HepG2 (cell line): Measurements from ENCODE around the gene NDUFB6. TPM values are rescaled to one million over a fixed set of nuclear protein-coding genes. Genes with fewer than 3 reads are reported as not detected.

ENCODE experiments used
- KIAA2018 ChIP-seq: sonication (generic); formaldehyde crosslinking; IDR thresholded peaks from 2 replicates; pipeline ENCODE4 v1.5.0; 2020; ENCODE audit warnings: mild to moderate bottlenecking, missing genetic modification reagents, borderline replicate concordance
- KLF12 ChIP-seq: sonication (generic); formaldehyde crosslinking; IDR thresholded peaks from 2 replicates; pipeline ENCODE4 v1.4.0; 2020; ENCODE audit warnings: missing genetic modification reagents, borderline replicate concordance
- NFE2L2 ChIP-seq: fragments of 150-350 bp; IDR thresholded peaks from 2 replicates; pipeline ENCODE4 v1.6.1; 2014; ENCODE audit warnings: low read length
- TSC22D2 ChIP-seq: sonication (generic); formaldehyde crosslinking; IDR thresholded peaks from 2 replicates; pipeline ENCODE4 v1.5.1; 2020; ENCODE audit warnings: missing genetic modification reagents, mild to moderate bottlenecking, borderline replicate concordance
- ZNF263 ChIP-seq: sonication (generic); formaldehyde crosslinking; IDR thresholded peaks from 2 replicates; pipeline ENCODE4 v1.4.0; 2020; ENCODE audit warnings: missing genetic modification reagents
- ZNF318 ChIP-seq: sonication (generic); formaldehyde crosslinking; IDR thresholded peaks from 2 replicates; pipeline ENCODE4 v1.4.0; 2020; ENCODE audit warnings: mild to moderate bottlenecking, missing genetic modification reagents
- ZNF597 ChIP-seq: sonication (generic); formaldehyde crosslinking; IDR thresholded peaks from 2 replicates; pipeline ENCODE4 v1.5.0; 2020; ENCODE audit warnings: missing genetic modification reagents
- polyA plus RNA-seq, 8 experiments: library from polyadenylated mRNA; depleted of rRNA in 3 of 8; stranded (reverse) in 7 of 8; unstranded in 1 of 8; fragments of >200 nt; fragmentation: Illumina TruSeq in 4 of 8; extraction: Trizol in 4 of 8; gene quantifications; 2 replicates each; pipeline versions ENCODE4 v1.2.1 to v1.2.3, GENCODE V29; 2011 to 2016; ENCODE audit warnings: low read depth in 4 of 8, missing spikeins in 1 of 8, mixed read lengths in 1 of 8; ENCODE audit not compliant: insufficient read depth in 1 of 8
- total RNA-seq, 5 experiments: library from RNA; depleted of rRNA; stranded (reverse); fragments of >200 nt; fragmentation: Illumina TruSeq; extraction: Trizol; gene quantifications; 2 replicates each; pipeline ENCODE4 v1.2.3, GENCODE V29; 2016; ENCODE audit warnings: low read depth in 1 of 5

Gene NDUFB6
- total and polyA plus RNA-seq, 2 of the 13 experiments (the other 11 are each of a cell fraction or from before 2014, with no cell fraction given): 31.2 to 81.9 TPM

- TF ChIP-seq ZNF318 (CRISPR knock-in tag) (no peak), ZNF597 (CRISPR knock-in tag) (no peak), NFE2L2 (no peak), KIAA2018 (CRISPR knock-in tag) (no peak), ZNF263 (CRISPR knock-in tag) (0 out of 2 replicates have a peak, but pooled peaks have one; percentile 25), TSC22D2 (CRISPR knock-in tag) (no peak), KLF12 (CRISPR knock-in tag) (no peak)
Observed at GRCh38 chr9:32571969-32572899, 725 bp downstream of the NDUFB6 start (continued).
